ENCODE measurements around the gene APCDD1.
"Not testable (repeated sequence)": the region's sequence is repeated elsewhere in the genome, so short reads cannot be mapped to it uniquely, and the experiment has no call there.

Gene APCDD1

GRCh38 chr18:10528439-10528838 lies 74.0 kb downstream of the APCDD1 start:
- DNase-seq (ENCODE audit: low read depth): no peak
- TF ChIP-seq, protein P1, sequence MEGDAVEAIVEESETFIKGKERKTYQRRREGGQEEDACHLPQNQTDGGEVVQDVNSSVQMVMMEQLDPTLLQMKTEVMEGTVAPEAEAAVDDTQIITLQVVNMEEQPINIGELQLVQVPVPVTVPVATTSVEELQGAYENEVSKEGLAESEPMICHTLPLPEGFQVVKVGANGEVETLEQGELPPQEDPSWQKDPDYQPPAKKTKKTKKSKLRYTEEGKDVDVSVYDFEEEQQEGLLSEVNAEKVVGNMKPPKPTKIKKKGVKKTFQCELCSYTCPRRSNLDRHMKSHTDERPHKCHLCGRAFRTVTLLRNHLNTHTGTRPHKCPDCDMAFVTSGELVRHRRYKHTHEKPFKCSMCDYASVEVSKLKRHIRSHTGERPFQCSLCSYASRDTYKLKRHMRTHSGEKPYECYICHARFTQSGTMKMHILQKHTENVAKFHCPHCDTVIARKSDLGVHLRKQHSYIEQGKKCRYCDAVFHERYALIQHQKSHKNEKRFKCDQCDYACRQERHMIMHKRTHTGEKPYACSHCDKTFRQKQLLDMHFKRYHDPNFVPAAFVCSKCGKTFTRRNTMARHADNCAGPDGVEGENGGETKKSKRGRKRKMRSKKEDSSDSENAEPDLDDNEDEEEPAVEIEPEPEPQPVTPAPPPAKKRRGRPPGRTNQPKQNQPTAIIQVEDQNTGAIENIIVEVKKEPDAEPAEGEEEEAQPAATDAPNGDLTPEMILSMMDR (conservative IDR thresholded peaks at IDR 0.05; ENCODE audit: low read depth, low read length): no peak
- no peak overlapping the region for H3K4me3 ChIP-seq (ENCODE audit: low read depth, low read length)

GRCh38 chr18:10530002-10530401 lies 75.6 kb downstream of the APCDD1 start:
- no peak overlapping the region for H3K4me3 ChIP-seq (ENCODE audit: low read depth, low read length)
- no peak for DNase-seq (ENCODE audit: low read depth)
- TF ChIP-seq, protein P1 (conservative IDR thresholded peaks at IDR 0.05; ENCODE audit: low read depth, low read length): no peak

GRCh38 chr18:10530852-10531251 lies 76.4 kb downstream of the APCDD1 start:
- peak; percentile 63 for DNase-seq (ENCODE audit: low read depth)
- H3K4me3 ChIP-seq (ENCODE audit: low read depth, low read length): no peak overlapping the region
- TF ChIP-seq, protein P1 (conservative IDR thresholded peaks at IDR 0.05; ENCODE audit: low read depth, low read length): no peak

DNA sequence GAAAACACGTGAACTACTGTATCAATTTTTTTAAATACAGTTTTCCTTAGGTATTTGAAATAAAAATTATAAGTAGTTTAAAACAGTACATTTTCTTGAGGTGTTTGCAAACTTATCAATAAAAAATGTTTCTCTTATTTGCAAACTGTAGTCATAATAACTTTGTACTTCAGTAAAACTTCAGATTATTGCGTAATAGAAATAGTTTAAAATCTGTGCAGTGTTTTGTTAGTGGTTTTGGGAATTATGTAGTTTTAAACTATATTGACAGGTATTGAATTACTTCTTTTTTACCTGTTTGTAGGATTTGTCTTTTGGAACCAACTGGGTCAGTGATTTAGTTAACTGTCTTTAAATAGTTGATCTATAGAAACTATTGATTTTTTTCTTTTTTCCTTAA lies 78.7 kb downstream of the APCDD1 start:
- no peak overlapping the region for H3K4me3 ChIP-seq (ENCODE audit: low read depth, low read length)
- TF ChIP-seq, protein P1 (conservative IDR thresholded peaks at IDR 0.05; ENCODE audit: low read depth, low read length): no peak
- no peak for DNase-seq (ENCODE audit: low read depth)

- DNase-seq (ENCODE audit: low read depth): no peak
- TF ChIP-seq, protein P1 (conservative IDR thresholded peaks at IDR 0.05; ENCODE audit: low read depth, low read length): no peak
- H3K4me3 ChIP-seq (ENCODE audit: low read depth, low read length): no peak overlapping the region
Observed at GRCh38 chr18:10536280-10536679, 81.8 kb downstream of the APCDD1 start.

GRCh38 chr18:10537765-10538164 lies 83.3 kb downstream of the APCDD1 start:
- TF ChIP-seq, protein P1 (conservative IDR thresholded peaks at IDR 0.05; ENCODE audit: low read depth, low read length): no peak
- DNase-seq (ENCODE audit: low read depth): no peak

DNA sequence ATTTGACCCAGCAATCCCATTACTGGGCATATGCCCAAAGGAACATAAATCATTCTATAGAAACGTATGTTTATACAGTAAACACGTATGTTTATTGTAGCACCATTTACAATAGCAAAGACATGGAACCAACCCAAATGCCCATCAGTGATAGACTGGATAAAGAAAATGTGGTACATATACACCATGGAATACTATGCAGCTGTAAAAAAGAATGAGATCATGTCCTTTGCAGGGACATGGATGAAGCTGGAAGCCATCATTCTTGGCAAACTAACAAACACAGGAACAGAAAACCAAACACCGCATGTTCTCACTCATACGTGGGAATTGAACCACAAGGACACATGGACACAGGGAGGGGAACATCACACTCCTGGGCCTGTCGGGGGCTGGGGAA lies 84.7 kb downstream of the APCDD1 start:
- DNase-seq (ENCODE audit: low read depth); H3K4me3 ChIP-seq (ENCODE audit: low read depth, low read length): not testable (repeated sequence)

More at GRCh38 chr18:10537765-10538164, 83.3 kb downstream of the APCDD1 start:
- no peak overlapping the region for H3K4me3 ChIP-seq (ENCODE audit: low read depth, low read length)

All from choroid plexus epithelial cell (primary cell).